ENCODE results near the gene CPA1. TPM values are rescaled to one million over a fixed set of nuclear protein-coding genes. Genes with fewer than 3 reads are reported as not detected.

CPA1 gene
- total and polyA plus RNA-seq, 9 of the 15 experiments (the other 6 are each of a cell fraction or from before 2014, with no cell fraction given) = 6.5 TPM; not detected in 8

GRCh38 chr7:130401101-130401500, 20.8 kb downstream of the CPA1 start (continued):
- TF ChIP-seq E2F8 (IDR thresholded peaks at IDR 0.05; ENCODE audit: low read depth, partially characterized antibody) (no peak), PREB (CRISPR knock-in tag; IDR thresholded peaks at IDR 0.05) (no peak), BHLHE40 (IDR thresholded peaks at IDR 0.05; ENCODE audit: low read length) (no peak), YBX1 (IDR thresholded peaks at IDR 0.05) (no peak), ATF2 (CRISPR knock-in tag; IDR thresholded peaks at IDR 0.05) (no peak), CREB5 (CRISPR knock-in tag; IDR thresholded peaks at IDR 0.05) (no peak), PRDM10 (IDR thresholded peaks at IDR 0.05; ENCODE audit: partially characterized antibody) (no peak), ZNF778 (CRISPR knock-in tag; IDR thresholded peaks at IDR 0.05) (no peak), RHOXF2B (CRISPR knock-in tag; conservative IDR thresholded peaks at IDR 0.05) (no peak), TGIF2 (CRISPR knock-in tag; IDR thresholded peaks at IDR 0.05) (no peak), CXXC5 (CRISPR knock-in tag; IDR thresholded peaks at IDR 0.05) (no peak)

All from K562 (cell line).